ENCODE data around the gene SPSB1. TPM values are rescaled to one million over a fixed set of nuclear protein-coding genes. Genes with fewer than 3 reads are reported as not detected.

The SPSB1 gene
- total and polyA plus RNA-seq, 10 of the 15 experiments (the other 5 are each of a cell fraction or from before 2014, with no cell fraction given) = 0.02 to 2.0 (median 0.90) TPM; not detected in 1

DNA sequence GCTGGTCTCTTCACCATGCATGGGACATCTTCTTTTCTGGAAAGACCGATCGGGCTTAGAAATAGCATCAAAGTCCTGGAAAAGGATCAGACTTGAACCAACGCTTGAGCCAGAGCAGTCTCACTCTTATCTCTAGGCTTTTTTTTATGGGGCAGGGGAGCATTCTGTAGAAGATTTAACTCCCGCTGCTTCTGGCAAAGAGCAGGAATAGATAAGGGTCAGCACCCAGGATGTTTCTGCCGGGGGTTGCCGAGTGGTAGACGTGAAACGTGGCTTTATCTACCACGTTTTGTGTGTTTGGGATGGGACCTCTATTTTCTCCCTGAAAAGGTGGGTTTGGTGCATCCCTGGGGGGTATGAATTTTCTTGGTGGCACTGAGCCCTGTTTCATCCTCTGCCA is 18.8 kb downstream of the SPSB1 start:
- in situ Hi-C loops (cut with MboI) = no loop called here
- no peak for TF ChIP-seq HDAC6 (IDR thresholded peaks at IDR 0.05; ENCODE audit: unreplicated experiment)
- no peak for TF ChIP-seq KDM1A (IDR thresholded peaks at IDR 0.05; ENCODE audit: borderline replicate concordance)
- TF ChIP-seq POLR2A (IDR thresholded peaks at IDR 0.05; ENCODE audit: low read depth, low read length) = no peak
- TF ChIP-seq ZNF207 (IDR thresholded peaks at IDR 0.05; ENCODE audit: borderline replicate concordance) = no peak
- TF ChIP-seq SREBF2 (IDR thresholded peaks at IDR 0.05; ENCODE audit: low read length) = no peak
- no peak for TF ChIP-seq CBX5 (IDR thresholded peaks at IDR 0.05; ENCODE audit: low read depth)
- TF ChIP-seq, protein P1, sequence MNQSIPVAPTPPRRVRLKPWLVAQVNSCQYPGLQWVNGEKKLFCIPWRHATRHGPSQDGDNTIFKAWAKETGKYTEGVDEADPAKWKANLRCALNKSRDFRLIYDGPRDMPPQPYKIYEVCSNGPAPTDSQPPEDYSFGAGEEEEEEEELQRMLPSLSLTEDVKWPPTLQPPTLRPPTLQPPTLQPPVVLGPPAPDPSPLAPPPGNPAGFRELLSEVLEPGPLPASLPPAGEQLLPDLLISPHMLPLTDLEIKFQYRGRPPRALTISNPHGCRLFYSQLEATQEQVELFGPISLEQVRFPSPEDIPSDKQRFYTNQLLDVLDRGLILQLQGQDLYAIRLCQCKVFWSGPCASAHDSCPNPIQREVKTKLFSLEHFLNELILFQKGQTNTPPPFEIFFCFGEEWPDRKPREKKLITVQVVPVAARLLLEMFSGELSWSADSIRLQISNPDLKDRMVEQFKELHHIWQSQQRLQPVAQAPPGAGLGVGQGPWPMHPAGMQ (IDR thresholded peaks at IDR 0.05; ENCODE audit: borderline replicate concordance) = no peak
- no peak for TF ChIP-seq ZZZ3 (IDR thresholded peaks at IDR 0.05; ENCODE audit: control insufficient read depth, insufficient read length, low read depth)
- no peak for TF ChIP-seq FOS (IDR thresholded peaks at IDR 0.05; ENCODE audit: borderline replicate concordance, extremely low read depth, insufficient read length)
- Histone ChIP-seq H2AFZ (ENCODE audit: control insufficient read depth, low read depth, low read length) (no peak overlapping the region), H3K9me3 (replicated peaks; ENCODE audit: control insufficient read depth, insufficient read depth, low read length) (no peaks in the 10 kb centered on the region), H3K4me2 (ENCODE audit: control insufficient read depth, insufficient read depth) (no peak overlapping the region), H3K79me2 (ENCODE audit: control insufficient read depth, insufficient read depth, low read length) (no peaks in the 10 kb centered on the region), H3K27me3 (replicated peaks in 1 of 2; ENCODE audit: control insufficient read depth in 2 of 2, insufficient read depth in 2 of 2, low read length in 1 of 2) (no peaks in the 10 kb centered on the region), H3K4me1 (ENCODE audit: control insufficient read depth, insufficient read depth, low read length) (peaks cover 15% of the 10 kb centered on the region), H3K36me3 (ENCODE audit: control insufficient read depth in 2 of 2, insufficient read depth in 2 of 2, low read length in 1 of 2) (no peaks in the 10 kb centered on the region), H3K4me3 (no peak overlapping the region), H3K27ac (ENCODE audit: control insufficient read depth, insufficient read depth) (no peak overlapping the region), H3K9ac (ENCODE audit: control insufficient read depth, insufficient read depth, low read length) (no peak overlapping the region), H4K20me1 (ENCODE audit: control insufficient read depth, insufficient read depth) (no peaks in the 10 kb centered on the region)
- DNase-seq (ENCODE audit: low read depth, low spot score) (no peak), ATAC-seq (no peak), FAIRE-seq (no peak)
- CTCF ChIA-PET = interaction anchor here (0.8 kb wide), 1 partner anchor 144 kb away, joined by 3 read pairs; no protein-coding TSS in a partner anchor
- 80% methylated on average over 9 of the region's 9 CpGs for WGBS (ENCODE audit: insufficient coverage, insufficient replicate concordance, low lambda C conversion rate, missing lambda C conversion rate)
- no TSS peak for BruUV-seq (replicated peaks)
- RAD21 ChIA-PET (ENCODE audit: unreplicated experiment) = interaction anchor here (0.9 kb wide), 1 partner anchor 180 kb away, joined by 3 read pairs; no protein-coding TSS in a partner anchor
- POLR2A ChIA-PET = no interaction called here
- SMC1A ChIA-PET (ENCODE audit: uncharacterized antibody, unreplicated experiment) = interaction anchor here (1.4 kb wide), 1 partner anchor 22 kb away, joined by 4 read pairs; no protein-coding TSS in a partner anchor
- intact Hi-C loops (cut with micrococcal nuclease; ENCODE audit: unreplicated experiment) = no loop called here

Measured in GM12878 (cell line).